ENCODE data around the gene GARIN3.

DNA sequence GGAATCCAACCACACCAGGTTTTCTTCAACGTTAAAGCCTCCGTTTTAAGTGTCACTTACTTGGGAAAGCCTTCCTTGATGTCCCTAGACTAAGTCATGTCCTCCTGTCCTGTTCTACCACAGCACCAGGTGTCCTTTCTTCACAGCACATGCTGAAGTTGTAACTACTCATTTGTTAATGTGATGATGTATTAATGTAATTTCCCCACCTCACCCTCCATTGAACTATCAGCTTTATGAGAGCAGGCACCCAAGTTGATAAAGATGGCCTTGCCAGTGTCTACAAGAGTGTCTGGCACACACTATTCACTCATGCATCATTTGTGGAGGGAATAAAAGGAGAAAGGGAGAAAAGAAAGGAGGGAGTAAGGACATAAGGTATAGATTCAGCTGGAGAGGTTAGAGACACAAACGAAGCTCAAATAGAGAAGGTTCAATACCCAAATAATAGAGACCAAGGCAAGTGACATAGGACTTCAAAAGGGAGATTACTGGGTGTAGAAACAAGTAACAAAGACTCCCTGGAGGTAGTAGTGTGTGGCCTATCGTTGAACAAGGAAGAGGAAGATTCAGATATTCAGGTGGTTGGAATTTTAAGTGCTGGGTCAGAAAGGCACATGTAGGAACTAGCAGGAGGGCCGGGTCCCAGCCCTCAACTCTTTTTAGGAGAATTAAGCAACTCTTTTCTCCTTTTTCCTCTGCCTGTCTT, 21.1 kb upstream of the GARIN3 start:
- no peak for TF ChIP-seq EZH2 (IDR thresholded peaks at IDR 0.05; ENCODE audit: borderline replicate concordance, insufficient read depth, low read depth, low read length, poor library complexity, severe bottlenecking)
- TF ChIP-seq, protein P1, sequence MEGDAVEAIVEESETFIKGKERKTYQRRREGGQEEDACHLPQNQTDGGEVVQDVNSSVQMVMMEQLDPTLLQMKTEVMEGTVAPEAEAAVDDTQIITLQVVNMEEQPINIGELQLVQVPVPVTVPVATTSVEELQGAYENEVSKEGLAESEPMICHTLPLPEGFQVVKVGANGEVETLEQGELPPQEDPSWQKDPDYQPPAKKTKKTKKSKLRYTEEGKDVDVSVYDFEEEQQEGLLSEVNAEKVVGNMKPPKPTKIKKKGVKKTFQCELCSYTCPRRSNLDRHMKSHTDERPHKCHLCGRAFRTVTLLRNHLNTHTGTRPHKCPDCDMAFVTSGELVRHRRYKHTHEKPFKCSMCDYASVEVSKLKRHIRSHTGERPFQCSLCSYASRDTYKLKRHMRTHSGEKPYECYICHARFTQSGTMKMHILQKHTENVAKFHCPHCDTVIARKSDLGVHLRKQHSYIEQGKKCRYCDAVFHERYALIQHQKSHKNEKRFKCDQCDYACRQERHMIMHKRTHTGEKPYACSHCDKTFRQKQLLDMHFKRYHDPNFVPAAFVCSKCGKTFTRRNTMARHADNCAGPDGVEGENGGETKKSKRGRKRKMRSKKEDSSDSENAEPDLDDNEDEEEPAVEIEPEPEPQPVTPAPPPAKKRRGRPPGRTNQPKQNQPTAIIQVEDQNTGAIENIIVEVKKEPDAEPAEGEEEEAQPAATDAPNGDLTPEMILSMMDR (IDR thresholded peaks at IDR 0.05) = no peak

Data from B cell (primary cell).